HG03469 (cell line): ENCODE results near the gene DDAH1.
"Not testable (repeated sequence)": the region's sequence is repeated elsewhere in the genome, so short reads cannot be mapped to it uniquely, and the experiment has no call there.

Experiments
- ATAC-seq: cut with Tn5 transposase; IDR thresholded peaks from one replicate; pipeline ENCODE4 v1.9.1; 2021; ENCODE audit warnings: mild to moderate bottlenecking, moderate library complexity, moderate number of reproducible peaks; ENCODE audit not compliant: unreplicated experiment

Gene DDAH1

GRCh38 chr1:85465099-85465785 is at the start of gene DDAH1:
Gene DDAH1 (minus strand): TSS chr1:85465159. CDS start chr1:85465045, 114 bp downstream.
- ATAC-seq = peak; percentile 25

GRCh38 chr1:85513998-85514397 is 49.0 kb upstream of the DDAH1 start:
- not testable (repeated sequence) for ATAC-seq

GRCh38 chr1:85504417-85504816 is 39.5 kb upstream of the DDAH1 start:
- ATAC-seq = no peak

GRCh38 chr1:85502625-85503083 is 37.7 kb upstream of the DDAH1 start:
- ATAC-seq = no peak

GRCh38 chr1:85502171-85502570 is 37.2 kb upstream of the DDAH1 start:
- no peak for ATAC-seq

- no peak for ATAC-seq
Observed at GRCh38 chr1:85501355-85501898, 36.5 kb upstream of the DDAH1 start.

GRCh38 chr1:85496941-85497582 is 32.1 kb upstream of the DDAH1 start:
- no peak for ATAC-seq

GRCh38 chr1:85495556-85495955 is 30.6 kb upstream of the DDAH1 start:
- no peak for ATAC-seq

GRCh38 chr1:85494904-85495266 is 29.9 kb upstream of the DDAH1 start:
- no peak for ATAC-seq

- no peak for ATAC-seq
Observed at GRCh38 chr1:85494074-85494903, 29.3 kb upstream of the DDAH1 start.

GRCh38 chr1:85490270-85490985 is 25.5 kb upstream of the DDAH1 start:
- ATAC-seq = no peak

GRCh38 chr1:85488126-85488525 is 23.2 kb upstream of the DDAH1 start:
- ATAC-seq = no peak

GRCh38 chr1:85485516-85485915 is 20.6 kb upstream of the DDAH1 start:
- ATAC-seq = no peak

- ATAC-seq = no peak
Observed at GRCh38 chr1:85484716-85485115, 19.8 kb upstream of the DDAH1 start.

- no peak for ATAC-seq
Observed at GRCh38 chr1:85484264-85484663, 19.3 kb upstream of the DDAH1 start.

- ATAC-seq = no peak
Observed at GRCh38 chr1:85481688-85482087, 16.7 kb upstream of the DDAH1 start.

- ATAC-seq = no peak
Observed at GRCh38 chr1:85480566-85480965, 15.6 kb upstream of the DDAH1 start.

GRCh38 chr1:85479491-85479890 is 14.5 kb upstream of the DDAH1 start:
- ATAC-seq = no peak

- ATAC-seq = no peak
Observed at GRCh38 chr1:85478366-85478765, 13.4 kb upstream of the DDAH1 start.

- ATAC-seq = no peak
Observed at GRCh38 chr1:85475055-85475454, 10.1 kb upstream of the DDAH1 start.

GRCh38 chr1:85473390-85473789 is 8.4 kb upstream of the DDAH1 start:
- no peak for ATAC-seq
